ENCODE results near the gene WWOX.

The WWOX gene

DNA sequence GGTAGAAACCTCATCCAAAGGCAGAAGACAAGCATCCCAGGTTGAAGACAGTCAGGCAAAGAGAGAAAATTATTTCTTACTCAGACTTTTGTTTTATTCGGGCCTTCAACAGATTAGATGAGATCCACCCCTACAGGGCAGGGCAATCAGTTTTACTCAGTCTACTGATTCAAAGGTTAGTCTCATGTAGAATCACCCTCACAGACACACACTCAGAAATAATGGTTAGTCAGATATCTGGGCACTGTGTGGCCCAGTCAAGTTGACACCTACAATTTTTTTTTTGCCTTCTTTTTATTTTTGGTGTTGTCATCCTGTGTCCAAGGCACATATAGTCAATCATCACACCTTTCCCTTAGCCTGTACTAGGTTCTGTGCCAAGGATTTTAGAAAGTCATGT, 729.8 kb downstream of the WWOX start:
- Histone ChIP-seq H2AK5ac (ENCODE audit: low read length) (no peak overlapping the region), H3K27me3 (ENCODE audit: insufficient read depth, low read length) (no peaks in the 10 kb centered on the region), H3K4me2 (ENCODE audit: low read length) (no peak overlapping the region), H3K4me1 (ENCODE audit: control insufficient read depth in 1 of 2, insufficient read depth in 2 of 2, low read length in 2 of 2) (no peaks in the 10 kb centered on the region), H3K27ac (ENCODE audit: low read depth, low read length) (no peak overlapping the region), H4K91ac (ENCODE audit: low read depth, low read length) (no peak overlapping the region), H3K36me3 (ENCODE audit: control insufficient read depth in 1 of 2, insufficient read depth in 2 of 2, low read length in 2 of 2) (no peaks in the 10 kb centered on the region), H3K14ac (ENCODE audit: low read length) (no peak overlapping the region), H3K79me1 (ENCODE audit: low read length) (no peaks in the 10 kb centered on the region), H2AFZ (ENCODE audit: insufficient read depth, low read length, poor library complexity) (no peak overlapping the region), H3K18ac (ENCODE audit: low read length) (no peak overlapping the region), H3K4ac (ENCODE audit: low read depth, low read length) (no peak overlapping the region), H2BK5ac (ENCODE audit: low read depth, low read length, poor library complexity) (no peak overlapping the region), H4K12ac (ENCODE audit: low read depth, low read length) (no peak overlapping the region), H3K79me2 (ENCODE audit: control insufficient read depth, insufficient read depth, low read length, poor library complexity) (no peaks in the 10 kb centered on the region), H3K4me3 (ENCODE audit: low read depth, low read length) (no peak overlapping the region), H2BK12ac (ENCODE audit: low read length) (no peak overlapping the region), H2BK120ac (ENCODE audit: insufficient read depth, low read length, poor library complexity) (no peak overlapping the region), H4K8ac (ENCODE audit: low read depth, low read length) (no peak overlapping the region), H3K23ac (ENCODE audit: low read length) (no peak overlapping the region), H3K9ac (ENCODE audit: low read length) (no peak overlapping the region), H3K9me3 (ENCODE audit: insufficient read depth, low read depth, low read length) (no peaks in the 10 kb centered on the region)
- DNase-seq: no peak
- WGBS (ENCODE audit: extremely low coverage, insufficient coverage, insufficient read length): no CpG with 5 or more reads among the region's 1 CpG

DNA sequence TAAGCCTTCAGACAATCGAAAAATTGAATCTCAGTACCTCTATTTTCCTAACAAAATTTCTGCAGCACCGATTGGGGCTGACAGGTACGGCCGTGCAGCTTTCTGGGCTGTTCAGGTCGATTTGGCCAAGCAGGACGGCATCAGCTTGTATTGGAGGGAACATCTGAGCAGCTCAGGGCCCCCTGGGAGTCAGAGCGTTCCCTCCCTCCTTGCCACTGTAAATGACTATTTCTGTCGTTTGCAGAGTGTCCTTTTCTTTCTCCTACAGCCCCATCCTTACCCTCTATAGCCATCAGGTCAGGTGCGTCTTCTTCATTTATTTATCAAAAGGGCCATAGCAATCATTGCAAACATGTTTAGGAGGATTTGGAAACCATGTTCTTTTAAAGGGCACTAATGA, 731.1 kb downstream of the WWOX start:
- Histone ChIP-seq H3K27ac (ENCODE audit: low read depth, low read length) (no peak overlapping the region), H2BK120ac (ENCODE audit: insufficient read depth, low read length, poor library complexity) (no peak overlapping the region), H4K8ac (ENCODE audit: low read depth, low read length) (no peak overlapping the region), H3K4me3 (ENCODE audit: low read depth, low read length) (no peak overlapping the region), H3K9ac (ENCODE audit: low read length) (no peak overlapping the region), H2BK5ac (ENCODE audit: low read depth, low read length, poor library complexity) (no peak overlapping the region), H3K18ac (ENCODE audit: low read length) (no peak overlapping the region), H3K4me1 (ENCODE audit: control insufficient read depth in 1 of 2, insufficient read depth in 2 of 2, low read length in 2 of 2) (no peaks in the 10 kb centered on the region), H3K4ac (ENCODE audit: low read depth, low read length) (no peak overlapping the region), H3K14ac (ENCODE audit: low read length) (no peak overlapping the region), H2AFZ (ENCODE audit: insufficient read depth, low read length, poor library complexity) (no peak overlapping the region), H2AK5ac (ENCODE audit: low read length) (no peak overlapping the region), H3K79me1 (ENCODE audit: low read length) (no peaks in the 10 kb centered on the region), H4K12ac (ENCODE audit: low read depth, low read length) (no peak overlapping the region), H3K36me3 (ENCODE audit: control insufficient read depth in 1 of 2, insufficient read depth in 2 of 2, low read length in 2 of 2) (no peaks in the 10 kb centered on the region), H2BK12ac (ENCODE audit: low read length) (no peak overlapping the region), H3K4me2 (ENCODE audit: low read length) (no peak overlapping the region), H3K27me3 (ENCODE audit: insufficient read depth, low read length) (no peaks in the 10 kb centered on the region), H3K23ac (ENCODE audit: low read length) (no peak overlapping the region), H3K9me3 (ENCODE audit: insufficient read depth, low read depth, low read length) (no peaks in the 10 kb centered on the region), H4K91ac (ENCODE audit: low read depth, low read length) (no peak overlapping the region), H3K79me2 (ENCODE audit: control insufficient read depth, insufficient read depth, low read length, poor library complexity) (no peaks in the 10 kb centered on the region)
- no CpG with 5 or more reads among the region's 9 CpGs for WGBS (ENCODE audit: extremely low coverage, insufficient coverage, insufficient read length)
- no peak for DNase-seq

DNA sequence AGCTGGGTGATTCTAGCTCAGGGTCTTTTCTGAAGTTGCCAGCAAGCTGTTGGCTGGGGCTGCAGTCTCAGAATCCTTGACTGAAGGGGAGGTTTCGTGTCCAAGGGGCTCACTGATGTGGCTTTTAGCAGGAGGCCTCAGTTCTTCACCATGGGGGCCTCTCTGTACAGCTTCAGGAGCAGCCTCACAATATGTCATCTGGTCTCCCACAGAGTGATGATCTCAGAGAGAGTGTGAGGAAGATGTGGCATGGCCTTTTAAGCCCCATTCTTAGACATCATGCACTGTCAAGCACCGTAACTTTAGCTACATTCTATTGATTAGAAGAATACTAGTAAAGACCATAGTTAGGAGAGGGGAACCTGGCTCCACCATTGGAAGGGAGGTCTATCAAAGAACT, 732.6 kb downstream of the WWOX start:
- Histone ChIP-seq H3K4me1 (ENCODE audit: control insufficient read depth in 1 of 2, insufficient read depth in 2 of 2, low read length in 2 of 2) (no peaks in the 10 kb centered on the region), H3K9ac (ENCODE audit: low read length) (no peak overlapping the region), H3K27me3 (ENCODE audit: insufficient read depth, low read length) (no peaks in the 10 kb centered on the region), H3K4ac (ENCODE audit: low read depth, low read length) (no peak overlapping the region), H4K8ac (ENCODE audit: low read depth, low read length) (no peak overlapping the region), H2AK5ac (ENCODE audit: low read length) (no peak overlapping the region), H3K79me2 (ENCODE audit: control insufficient read depth, insufficient read depth, low read length, poor library complexity) (no peaks in the 10 kb centered on the region), H2BK5ac (ENCODE audit: low read depth, low read length, poor library complexity) (no peak overlapping the region), H3K27ac (ENCODE audit: low read depth, low read length) (no peak overlapping the region), H3K79me1 (ENCODE audit: low read length) (no peaks in the 10 kb centered on the region), H2AFZ (ENCODE audit: insufficient read depth, low read length, poor library complexity) (no peak overlapping the region), H3K36me3 (ENCODE audit: control insufficient read depth in 1 of 2, insufficient read depth in 2 of 2, low read length in 2 of 2) (no peaks in the 10 kb centered on the region), H3K14ac (ENCODE audit: low read length) (no peak overlapping the region), H3K18ac (ENCODE audit: low read length) (no peak overlapping the region), H4K12ac (ENCODE audit: low read depth, low read length) (no peak overlapping the region), H3K4me2 (ENCODE audit: low read length) (no peak overlapping the region), H2BK12ac (ENCODE audit: low read length) (no peak overlapping the region), H4K91ac (ENCODE audit: low read depth, low read length) (no peak overlapping the region), H3K4me3 (ENCODE audit: low read depth, low read length) (no peak overlapping the region), H2BK120ac (ENCODE audit: insufficient read depth, low read length, poor library complexity) (no peak overlapping the region), H3K23ac (ENCODE audit: low read length) (no peak overlapping the region), H3K9me3 (ENCODE audit: insufficient read depth, low read depth, low read length) (no peaks in the 10 kb centered on the region)
- no peak for DNase-seq
- WGBS (ENCODE audit: extremely low coverage, insufficient coverage, insufficient read length): no CpG with 5 or more reads among the region's 2 CpGs

DNA sequence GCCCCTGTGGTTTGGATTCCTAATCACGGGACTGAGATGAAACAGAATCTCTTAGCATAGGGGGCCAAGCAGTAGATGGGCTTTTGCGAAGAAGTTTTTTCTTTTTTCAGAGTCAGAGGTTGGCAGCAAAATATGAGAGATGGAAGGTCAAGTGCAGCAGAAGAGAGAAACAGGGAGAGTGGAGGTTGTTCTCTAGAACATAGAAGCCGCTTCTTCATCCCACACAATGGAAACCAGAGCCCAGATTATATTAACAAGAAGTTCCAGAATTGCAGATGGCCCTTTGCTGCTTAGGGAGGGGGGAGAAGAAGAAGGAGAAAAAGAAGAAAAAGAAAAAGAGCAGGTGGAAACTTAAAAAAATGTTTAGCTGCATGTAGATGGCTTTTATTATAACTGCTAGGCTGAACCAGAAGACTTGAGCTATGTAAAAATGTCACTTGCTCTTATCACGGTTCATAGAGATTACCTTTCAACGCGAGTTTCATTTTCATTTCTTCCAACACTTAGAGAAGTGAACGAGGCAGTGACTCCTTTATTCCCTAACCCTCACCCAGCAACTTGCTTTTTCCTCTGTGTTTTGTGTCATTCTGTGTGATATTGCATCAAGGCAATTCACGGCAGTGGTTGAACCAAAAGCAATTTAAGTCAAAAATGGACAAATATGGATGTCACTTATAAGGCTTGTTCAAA, 737.5 kb downstream of the WWOX start:
- Histone ChIP-seq H4K12ac (ENCODE audit: low read depth, low read length) (no peak overlapping the region), H3K27me3 (ENCODE audit: insufficient read depth, low read length) (no peaks in the 10 kb centered on the region), H3K9me3 (ENCODE audit: insufficient read depth, low read depth, low read length) (no peaks in the 10 kb centered on the region), H3K79me1 (ENCODE audit: low read length) (no peaks in the 10 kb centered on the region), H2AFZ (ENCODE audit: insufficient read depth, low read length, poor library complexity) (no peak overlapping the region), H3K18ac (ENCODE audit: low read length) (no peak overlapping the region), H2BK120ac (ENCODE audit: insufficient read depth, low read length, poor library complexity) (no peak overlapping the region), H2BK5ac (ENCODE audit: low read depth, low read length, poor library complexity) (no peak overlapping the region), H3K4ac (ENCODE audit: low read depth, low read length) (no peak overlapping the region), H4K8ac (ENCODE audit: low read depth, low read length) (no peak overlapping the region), H3K23ac (ENCODE audit: low read length) (no peak overlapping the region), H3K14ac (ENCODE audit: low read length) (no peak overlapping the region), H3K4me1 (ENCODE audit: control insufficient read depth in 1 of 2, insufficient read depth in 2 of 2, low read length in 2 of 2) (no peaks in the 10 kb centered on the region), H3K9ac (ENCODE audit: low read length) (no peak overlapping the region), H3K36me3 (ENCODE audit: control insufficient read depth in 1 of 2, insufficient read depth in 2 of 2, low read length in 2 of 2) (no peaks in the 10 kb centered on the region), H2BK12ac (ENCODE audit: low read length) (no peak overlapping the region), H3K27ac (ENCODE audit: low read depth, low read length) (no peak overlapping the region), H3K4me3 (ENCODE audit: low read depth, low read length) (no peak overlapping the region), H2AK5ac (ENCODE audit: low read length) (no peak overlapping the region), H3K79me2 (ENCODE audit: control insufficient read depth, insufficient read depth, low read length, poor library complexity) (no peaks in the 10 kb centered on the region), H3K4me2 (ENCODE audit: low read length) (no peak overlapping the region), H4K91ac (ENCODE audit: low read depth, low read length) (no peak overlapping the region)
- no CpG with 5 or more reads among the region's 8 CpGs for WGBS (ENCODE audit: extremely low coverage, insufficient coverage, insufficient read length)
- no peak for DNase-seq
